DMS53 treated with DMSO at 0.1 percent for 48 hours (cell line): ENCODE data around the gene FAM219A.
A peak's percentile ranks its signal among the peaks of the same experiment; 100 is the strongest.
"Not testable (repeated sequence)": the region's sequence is repeated elsewhere in the genome, so short reads cannot be mapped to it uniquely, and the experiment has no call there.

Source experiments
- DNase-seq: peaks from one replicate; lab custom pipeline; 2025; ENCODE audit not compliant: unreplicated experiment; lab: John Stamatoyannopoulos, UW

Gene FAM219A

DNA sequence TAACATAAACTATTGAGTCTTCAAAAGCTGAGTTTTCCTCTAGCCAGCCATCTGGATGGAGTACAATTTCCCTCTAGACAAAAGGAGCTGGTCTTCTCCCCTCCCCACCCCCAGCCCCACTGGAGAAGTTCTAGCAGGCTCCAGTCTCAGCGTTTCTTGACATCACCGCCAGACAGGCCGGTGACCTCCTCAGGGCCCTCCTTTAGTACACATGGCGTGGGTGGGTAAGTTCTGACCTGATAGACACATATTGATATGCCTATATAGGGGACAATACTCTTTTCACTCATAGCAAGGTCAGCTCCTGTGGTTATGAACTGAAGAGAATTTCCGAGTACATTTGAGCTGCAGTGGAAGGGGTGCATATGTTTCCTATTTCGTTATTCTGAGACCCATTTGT lies 27.5 kb upstream of the FAM219A start:
- DNase-seq, result no peak

DNA sequence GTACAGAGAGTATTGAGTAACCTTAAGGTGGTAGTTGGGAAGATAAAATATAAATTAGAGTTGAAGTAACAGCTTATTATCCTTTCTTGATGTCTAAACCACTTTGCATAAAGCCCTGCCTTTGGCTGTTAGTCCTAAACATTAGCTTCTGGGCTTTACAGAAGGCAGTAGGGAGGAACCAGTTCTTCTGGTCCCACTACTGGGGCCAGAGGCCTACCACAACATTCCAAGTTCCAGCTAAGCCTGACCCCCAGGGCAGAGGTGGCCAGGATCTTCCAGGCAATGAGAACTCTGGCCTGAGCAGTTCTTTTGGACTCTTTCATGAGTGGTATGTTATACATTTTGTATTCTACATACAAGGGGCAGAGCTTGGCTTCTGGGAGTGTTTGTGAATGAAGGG lies 26.3 kb upstream of the FAM219A start:
- DNase-seq, result no peak

DNA sequence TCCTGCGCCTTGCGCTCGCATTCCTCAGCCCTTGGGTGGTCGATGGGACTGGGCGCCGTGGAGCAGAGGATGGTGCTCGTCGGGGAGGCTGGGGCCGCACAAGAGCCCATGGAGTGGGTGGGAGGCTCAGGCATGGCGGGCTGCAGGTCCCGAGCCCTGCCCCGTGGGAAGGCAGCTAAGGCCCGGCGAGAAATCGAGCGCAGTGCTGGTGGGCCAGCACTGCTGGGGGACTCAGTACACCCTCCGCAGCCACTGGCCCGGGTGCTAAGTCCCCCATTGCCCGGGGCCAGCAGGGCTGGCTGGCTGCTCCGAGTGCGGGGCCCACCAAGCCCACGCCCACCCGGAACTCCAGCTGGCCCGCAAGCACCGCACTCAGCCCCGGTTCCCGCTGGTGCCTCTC lies 24.4 kb upstream of the FAM219A start:
- DNase-seq, result not testable (repeated sequence)

DNA sequence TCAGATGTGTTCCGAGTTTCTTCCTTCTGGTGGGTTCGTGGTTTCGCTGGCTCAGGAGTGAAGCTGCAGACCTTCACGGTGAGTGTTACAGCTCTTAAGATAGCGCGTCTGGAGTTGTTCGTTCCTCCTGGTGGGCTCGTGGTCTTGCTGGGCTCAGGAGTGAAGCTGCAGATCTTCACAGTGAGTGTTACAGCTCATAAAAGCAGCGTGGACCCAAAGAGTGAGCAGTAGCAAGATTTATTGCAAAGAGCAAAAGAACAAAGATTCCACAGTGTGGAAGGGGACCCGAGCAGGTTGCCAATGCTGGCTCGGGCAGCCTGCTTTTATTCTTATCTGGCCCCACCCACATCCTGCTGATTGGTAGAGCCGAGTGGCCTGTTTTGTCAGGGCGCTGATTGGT lies 23.2 kb upstream of the FAM219A start:
- not testable (repeated sequence) for DNase-seq

DNA sequence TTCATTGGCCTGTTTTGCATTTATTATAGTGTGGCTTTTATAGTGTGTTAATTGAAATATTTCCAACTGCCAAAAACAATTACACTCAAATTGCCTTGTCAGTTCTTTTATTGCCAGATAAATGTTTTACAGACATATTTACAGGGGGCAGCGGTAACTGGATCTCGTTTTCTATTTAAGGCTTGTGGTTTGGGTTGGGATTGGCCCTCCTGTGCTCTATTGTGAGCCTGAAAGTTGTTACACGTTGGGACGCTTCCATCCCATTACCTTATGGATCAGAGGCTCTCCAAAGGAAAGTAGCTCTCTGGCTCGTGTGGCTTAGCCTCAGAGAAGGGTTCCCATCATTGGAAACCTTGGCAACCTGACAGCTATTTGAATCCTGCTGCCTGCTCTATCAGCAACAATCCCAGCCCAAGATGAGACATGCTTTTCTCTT lies 21.1 kb upstream of the FAM219A start:
- DNase-seq, result no peak

DNA sequence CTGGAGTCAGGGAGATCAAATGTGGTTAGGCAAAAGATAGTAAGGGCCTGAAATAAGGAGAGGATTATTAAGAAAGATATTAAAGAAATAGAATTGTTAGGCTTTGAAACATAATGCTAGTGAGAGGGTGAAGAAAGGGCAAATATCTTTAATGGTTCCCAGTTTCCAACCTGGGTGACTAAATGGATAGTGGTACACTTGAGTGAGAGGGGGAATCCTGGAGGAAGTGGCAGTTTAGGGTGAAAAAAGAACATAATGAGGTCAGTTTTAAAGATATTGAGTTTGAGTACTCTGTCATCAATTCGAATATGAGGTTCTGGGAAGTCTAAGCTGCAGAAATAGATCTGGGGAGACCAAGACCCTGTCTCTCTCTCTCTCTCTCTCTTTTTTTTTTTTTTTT lies 19.2 kb upstream of the FAM219A start:
- DNase-seq, result no peak

DNA sequence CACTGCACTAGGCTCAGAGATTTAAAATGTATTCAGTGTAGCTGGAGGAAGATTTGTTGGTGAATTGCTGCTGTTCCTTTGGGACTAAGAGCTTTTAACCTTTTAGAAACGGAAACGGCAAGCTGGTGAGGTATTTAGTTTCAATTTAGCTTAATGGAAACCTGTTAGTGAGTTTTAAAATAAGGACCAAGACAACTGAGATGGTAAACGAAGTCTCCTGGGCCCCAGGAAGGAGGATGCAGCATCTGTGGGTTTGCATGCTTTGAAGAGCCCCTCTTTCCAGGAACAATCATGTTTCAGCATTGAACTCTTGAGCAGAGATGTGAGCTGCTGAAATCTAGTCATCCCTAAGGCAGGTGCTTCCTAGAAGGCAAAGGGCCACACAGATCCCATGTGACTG lies 16.7 kb upstream of the FAM219A start:
- no peak for DNase-seq

DNA sequence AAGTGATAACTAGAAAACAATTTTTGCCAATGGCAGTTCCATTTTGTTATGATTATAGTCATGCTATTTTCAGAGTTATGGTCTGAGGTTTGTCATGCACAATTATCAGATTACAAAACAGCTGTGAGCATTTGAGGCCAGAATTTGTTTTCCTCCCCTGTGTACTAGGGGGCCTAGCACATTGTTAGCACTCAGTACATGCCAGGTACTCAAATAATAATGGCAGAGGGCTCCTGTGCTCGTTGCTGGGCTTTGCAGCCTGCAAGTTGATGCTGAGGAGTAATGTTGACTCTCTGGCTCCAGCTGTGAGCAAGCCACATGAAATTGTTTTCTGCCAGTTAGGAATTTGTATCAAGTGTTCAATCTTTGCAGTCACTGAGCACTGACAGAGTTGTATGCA lies 7.1 kb upstream of the FAM219A start:
- DNase-seq, result no peak

DNA sequence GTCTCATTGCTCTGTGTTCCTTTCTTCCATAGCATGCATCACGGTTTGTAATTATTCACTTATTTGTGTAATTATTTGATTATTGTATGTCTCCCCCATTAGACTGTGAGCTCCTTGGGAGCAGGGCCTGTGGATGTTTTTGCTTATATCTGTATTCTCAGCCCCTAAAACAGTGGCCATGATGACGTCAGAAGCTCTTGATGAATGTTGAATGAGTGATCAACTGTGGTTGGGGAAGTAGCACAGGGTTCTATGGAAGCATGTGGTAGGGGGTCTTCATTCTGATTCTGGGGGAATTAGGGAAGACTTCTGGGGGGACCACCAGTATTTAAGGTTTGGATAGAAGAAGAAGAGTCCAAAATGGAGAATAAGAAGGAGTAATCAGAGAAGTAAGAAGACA lies 6.2 kb upstream of the FAM219A start:
- DNase-seq, result no peak

DNA sequence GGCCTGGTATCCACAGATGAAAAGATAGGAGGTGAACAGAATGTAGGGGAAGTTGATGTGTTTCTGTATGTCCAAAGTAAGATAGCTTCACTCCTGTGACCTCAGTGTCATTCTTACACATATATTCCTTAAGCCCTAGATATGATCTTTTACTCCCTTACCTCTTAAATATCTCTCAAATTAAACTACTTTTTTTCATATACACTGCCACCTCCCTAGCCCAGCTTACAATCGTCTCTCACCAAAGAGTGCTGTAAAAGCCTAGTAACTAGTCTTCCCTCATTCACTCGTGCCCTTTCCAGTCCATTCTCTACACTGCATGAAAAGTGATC lies 5.5 kb upstream of the FAM219A start:
- DNase-seq, result no peak

DNA sequence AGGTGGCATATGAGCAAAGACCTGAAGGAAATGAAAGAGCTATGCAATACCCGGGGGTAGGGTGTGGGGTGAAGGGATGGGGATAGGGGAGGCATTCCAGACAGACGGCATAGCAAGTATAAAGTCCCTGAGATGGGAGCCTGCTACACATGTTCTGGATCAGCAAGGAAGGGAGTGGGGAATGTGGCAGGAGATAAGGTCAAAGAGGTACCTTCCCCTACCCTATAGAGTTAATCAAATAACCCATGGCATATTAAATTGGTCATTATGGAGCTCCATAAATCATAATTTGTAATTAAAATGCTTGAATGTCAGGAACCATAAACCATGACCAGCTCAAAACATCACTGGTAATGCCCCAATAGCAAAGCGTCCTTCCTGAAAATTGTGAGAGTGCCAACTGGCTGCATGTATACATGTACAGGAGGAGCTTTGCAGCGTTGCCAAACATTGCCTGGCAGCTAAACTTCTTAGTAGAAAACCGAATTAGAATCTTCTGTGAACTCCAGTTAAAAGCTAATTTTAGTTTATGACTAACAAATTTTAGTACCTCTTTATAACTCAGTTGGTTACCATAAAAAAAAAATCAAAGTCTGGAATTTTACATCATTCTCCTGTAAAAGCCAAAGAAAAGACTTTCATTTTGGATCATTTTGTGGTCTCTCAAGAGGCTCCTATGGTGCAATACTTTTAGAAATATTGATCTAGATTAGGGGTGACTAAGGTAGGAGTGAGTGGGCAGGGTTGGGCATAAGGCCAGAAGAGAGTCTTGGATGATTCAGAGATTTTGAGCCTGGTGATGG lies 4.9 kb upstream of the FAM219A start:
- no peak for DNase-seq

DNA sequence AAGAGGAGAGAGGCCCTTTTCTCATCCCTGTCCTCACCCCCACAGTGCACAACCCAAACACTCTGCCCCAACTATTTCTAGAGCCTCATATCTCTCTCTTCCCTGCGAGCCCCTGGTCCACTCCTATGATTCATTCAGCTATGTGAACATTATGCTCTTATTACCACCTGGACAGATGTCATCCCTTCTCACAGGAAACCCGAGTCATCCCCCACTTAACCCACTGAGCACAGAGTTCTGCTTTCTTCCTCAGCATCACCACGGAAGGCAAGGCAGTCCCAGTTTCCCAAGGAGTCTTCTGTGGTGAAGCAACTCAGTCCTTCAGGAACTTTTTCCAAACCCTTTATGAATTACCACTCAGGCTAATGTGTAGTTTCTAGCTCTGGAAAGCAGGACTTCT lies 1.6 kb upstream of the FAM219A start:
- peak; percentile 4 for DNase-seq

DNA sequence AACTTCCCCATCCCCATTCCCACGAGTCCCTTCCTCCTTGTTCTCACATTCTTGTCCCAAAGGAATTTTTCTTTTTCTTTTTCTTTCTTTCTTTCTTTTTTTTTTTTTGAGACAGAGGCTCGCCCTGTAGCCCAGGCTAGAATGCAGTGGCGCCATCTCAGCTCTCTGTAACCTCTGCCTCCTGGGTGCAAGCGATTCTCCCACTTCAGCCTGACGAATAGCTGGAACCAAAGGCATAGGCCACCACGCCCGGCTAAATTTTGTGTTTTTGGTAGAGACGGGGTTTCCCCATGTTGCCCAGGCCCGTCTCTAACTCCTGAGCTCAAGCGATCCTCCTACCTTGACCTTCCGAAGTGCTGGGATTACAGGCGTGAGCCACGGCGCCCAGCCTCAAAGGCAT lies 986 bp upstream of the FAM219A start:
- no peak for DNase-seq

DNA sequence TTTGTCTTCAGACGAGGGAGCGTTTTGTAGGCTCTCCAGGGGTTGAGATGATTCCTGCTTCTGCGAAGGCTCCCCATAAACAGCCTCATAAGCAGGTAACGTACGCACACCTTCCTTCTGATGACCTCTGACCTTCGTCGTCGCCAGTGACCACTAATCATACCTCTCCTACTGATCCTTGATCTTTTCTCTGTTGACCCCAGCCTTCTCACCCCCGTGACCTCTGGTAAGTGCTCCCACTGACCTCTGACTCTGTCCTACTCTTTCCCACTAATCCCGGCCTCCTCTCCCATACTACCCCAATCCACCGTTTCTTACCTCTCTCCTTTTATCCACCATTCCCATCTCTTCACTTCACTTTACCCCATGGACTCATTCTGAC lies 580 bp upstream of the FAM219A start:
- no peak for DNase-seq

DNA sequence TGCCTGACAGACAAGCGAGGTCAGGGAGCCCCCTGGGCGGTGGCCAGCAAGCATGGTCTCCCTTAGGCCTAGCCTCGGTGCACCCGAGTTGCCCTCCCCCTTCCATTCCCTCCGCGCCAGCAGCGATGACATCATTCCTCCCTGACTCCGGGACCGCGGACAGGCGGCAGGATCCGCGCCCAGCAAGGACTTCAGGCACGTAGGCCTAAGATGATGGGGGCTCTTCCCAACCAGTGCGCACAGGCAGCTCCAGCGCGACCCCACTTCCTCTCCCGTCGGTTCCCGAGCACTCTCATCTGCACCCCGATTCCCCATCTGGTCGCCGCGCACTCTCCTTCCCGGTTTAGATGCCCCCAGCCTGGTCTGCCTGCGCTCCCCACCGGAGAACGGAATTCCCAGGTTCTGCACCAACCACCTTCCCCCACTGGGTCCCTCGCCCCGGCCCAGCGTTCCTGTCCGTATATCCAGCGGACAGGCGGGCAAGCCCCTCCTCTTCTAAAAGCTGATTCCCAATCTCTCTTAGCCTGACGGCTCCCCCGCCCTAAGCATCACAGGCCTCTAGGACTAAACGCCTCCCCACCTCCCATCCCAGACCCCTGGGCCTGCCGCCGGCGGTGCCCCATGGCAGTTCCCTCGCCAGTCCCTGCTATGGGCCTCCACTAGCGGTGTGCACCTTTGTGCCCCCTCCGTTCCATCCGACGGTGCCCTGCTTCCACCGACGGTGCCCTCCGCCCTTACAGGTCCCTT lies 931 bp downstream of the FAM219A start:
- DNase-seq, result peak; percentile 2

DNA sequence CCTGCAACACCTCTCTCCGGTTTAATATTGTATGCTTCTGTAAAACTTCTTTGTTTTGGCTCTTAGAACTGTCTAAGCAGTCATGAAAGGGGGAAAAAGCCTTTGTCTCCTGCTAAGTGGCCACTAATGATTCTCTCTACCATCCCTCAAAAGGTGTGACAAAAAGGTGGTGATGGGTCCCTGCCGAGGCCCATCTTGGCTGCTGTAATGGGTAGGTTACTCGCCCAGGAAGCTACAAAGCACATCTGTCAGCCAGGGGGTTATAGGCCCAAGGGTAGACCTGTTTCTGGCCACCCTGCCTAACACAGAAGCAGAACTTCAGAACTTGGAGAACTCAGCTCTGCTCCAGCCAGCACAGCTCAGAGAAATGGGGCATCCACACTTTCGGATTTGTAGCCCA lies 1.6 kb downstream of the FAM219A start:
- DNase-seq, result no peak

DNA sequence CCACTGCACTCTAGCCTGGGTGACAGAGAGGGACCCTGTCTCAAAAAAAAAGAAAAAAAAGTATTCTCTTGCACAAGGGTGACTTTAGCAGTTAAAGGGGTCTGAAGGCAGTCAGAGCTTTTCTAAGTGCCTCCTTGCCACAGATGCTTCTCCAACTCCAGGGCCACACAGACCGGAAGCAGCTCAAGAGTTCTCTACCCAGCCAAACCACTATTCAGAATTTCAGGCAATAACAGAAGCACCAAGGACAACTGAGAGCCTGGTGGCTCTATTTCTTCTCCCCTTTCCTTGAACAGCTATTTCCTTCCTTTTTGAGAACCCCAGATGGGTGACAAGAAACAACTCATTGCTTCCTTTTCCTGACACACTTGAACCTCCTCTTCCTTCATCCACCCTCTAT lies 2.2 kb downstream of the FAM219A start:
- DNase-seq, result no peak

DNA sequence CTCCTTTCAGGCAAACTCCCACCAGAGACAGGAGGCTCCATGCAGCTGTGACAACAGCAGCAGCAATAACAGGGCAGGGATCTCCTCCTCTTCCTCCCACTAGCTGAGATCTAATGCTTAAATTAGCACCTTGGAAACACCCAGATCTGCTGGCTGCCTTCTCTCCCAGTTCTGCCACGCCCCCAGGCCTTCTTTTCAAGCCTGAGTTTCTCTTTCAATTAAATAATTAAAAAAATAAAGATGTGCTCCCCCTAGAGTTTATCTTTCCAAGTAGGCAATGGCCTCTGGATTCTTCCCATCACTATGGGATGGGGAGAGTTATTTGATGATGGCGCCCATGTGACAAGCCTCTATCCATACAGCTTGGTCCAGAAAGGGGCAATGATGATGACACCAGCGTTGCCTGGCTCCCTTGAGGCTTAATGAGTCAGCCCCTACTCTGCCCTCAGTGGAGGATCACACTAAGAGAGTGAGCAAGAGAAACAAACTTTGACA lies 3.8 kb downstream of the FAM219A start:
- DNase-seq, result no peak

DNA sequence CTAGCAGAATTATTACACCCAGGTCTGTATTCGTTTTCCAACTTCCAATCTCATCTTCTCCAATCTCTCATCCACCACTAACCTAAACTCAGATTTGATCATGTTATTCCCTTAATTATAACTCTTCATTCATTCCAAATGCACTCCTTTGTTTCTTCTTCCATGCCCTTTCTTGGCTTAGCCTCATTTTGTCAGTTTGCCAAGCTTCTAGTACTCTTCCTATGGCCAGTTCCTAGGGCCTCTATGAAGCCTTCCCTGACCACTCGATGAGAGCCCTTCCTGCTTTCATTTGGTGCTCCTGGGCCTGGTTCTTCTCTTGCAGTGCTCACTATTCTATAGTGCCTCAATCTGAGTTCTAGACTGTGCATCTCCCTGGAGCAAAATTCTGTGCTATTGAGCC lies 5.8 kb downstream of the FAM219A start:
- no peak for DNase-seq

DNA sequence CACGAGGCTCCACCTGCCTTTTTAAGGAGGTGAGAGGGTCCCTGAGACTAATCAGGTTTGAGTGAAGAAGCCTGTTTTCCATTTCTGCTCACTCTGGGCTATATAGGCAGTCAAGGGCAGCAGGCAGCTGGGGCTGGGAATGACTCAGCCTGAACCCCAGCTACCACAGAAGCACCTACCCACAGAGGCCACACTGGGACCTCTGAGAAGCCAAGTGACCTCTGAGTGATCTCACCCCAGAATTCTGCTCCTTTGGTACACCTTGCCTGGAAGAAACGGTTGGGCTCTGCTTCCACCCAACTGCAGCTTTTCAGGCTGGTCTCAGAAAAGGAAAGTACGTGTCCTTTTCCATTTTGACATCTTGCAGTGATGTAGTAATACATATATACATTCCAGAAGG lies 6.8 kb downstream of the FAM219A start:
- no peak for DNase-seq

DNA sequence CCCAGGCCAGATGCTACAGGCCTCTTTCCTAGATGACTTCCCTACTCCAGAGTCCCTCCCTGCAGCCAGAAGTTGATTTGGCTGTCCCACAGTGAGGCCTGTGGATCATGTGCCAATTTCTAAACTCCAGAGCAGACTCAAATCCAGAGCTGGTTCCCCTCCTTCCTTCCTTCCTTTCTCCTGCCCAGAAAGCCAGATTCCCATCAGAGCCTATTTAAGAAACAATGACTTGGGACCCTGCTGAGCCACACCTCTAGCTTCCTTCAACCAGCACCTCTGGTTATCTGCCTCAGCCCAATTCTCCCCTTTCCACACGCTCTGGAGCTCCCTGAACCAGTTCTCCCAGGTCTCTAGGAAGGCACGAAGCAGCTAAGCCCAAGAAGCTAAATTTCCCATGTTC lies 7.2 kb downstream of the FAM219A start:
- no peak for DNase-seq

DNA sequence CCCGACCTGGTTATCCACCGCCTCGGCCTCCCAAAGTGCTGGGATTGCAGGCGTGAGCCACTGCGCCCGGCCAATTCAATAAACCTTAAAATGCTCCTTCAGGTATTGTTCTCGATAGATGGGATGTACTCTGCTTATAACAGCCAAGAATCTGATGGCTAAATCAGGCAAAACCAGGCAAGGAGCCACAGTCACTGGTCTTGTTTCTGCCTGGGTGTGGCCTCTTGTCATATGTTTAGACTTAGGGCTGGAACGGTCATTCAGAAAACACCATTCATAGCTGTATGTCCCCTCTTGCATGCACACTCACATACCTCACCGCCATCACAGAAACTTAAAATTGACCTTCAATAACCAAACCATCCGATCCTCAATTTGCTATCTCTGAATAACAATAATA lies 7.7 kb downstream of the FAM219A start:
- DNase-seq, result no peak

DNA sequence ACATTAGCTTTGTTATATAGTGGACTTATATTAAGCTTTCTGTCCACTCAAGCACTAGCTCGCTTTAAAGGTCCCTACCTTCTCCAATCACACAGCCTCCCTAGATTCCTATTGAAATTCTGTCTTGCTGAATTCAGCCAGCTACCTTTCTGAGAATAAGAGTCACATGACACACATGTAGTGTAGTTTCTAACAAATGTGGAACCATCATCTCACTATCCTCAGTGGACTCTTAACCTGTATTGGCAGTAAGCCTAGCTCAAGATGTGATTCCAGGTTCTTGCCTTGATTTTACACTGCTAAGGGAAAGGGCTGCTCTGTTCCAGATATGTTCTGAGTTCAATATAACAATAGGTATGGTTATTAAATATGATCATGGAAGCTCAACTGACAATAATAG lies 11.4 kb downstream of the FAM219A start:
- DNase-seq, result no peak
